Hematopoietic multipotent progenitor cell treated with erythropoietin and hydrocortisone succinate and interleukin-3 and kit ligand, for 6 days (in vitro differentiated cells): ENCODE measurements around the gene COMMD1.
"Not testable (repeated sequence)": the region's sequence is repeated elsewhere in the genome, so short reads cannot be mapped to it uniquely, and the experiment has no call there.

Experiments
- DNase-seq: peaks from one replicate; pipeline ENCODE4 v3.0.0-alpha.2; 2015

Gene COMMD1

GRCh38 chr2:61905372-61906185 lies at the start of gene COMMD1:
Gene COMMD1, plus strand, starts transcription at chr2:61905674. Its CDS starts 5 bp downstream, at chr2:61905679.
- peak; percentile 90 for DNase-seq

DNA sequence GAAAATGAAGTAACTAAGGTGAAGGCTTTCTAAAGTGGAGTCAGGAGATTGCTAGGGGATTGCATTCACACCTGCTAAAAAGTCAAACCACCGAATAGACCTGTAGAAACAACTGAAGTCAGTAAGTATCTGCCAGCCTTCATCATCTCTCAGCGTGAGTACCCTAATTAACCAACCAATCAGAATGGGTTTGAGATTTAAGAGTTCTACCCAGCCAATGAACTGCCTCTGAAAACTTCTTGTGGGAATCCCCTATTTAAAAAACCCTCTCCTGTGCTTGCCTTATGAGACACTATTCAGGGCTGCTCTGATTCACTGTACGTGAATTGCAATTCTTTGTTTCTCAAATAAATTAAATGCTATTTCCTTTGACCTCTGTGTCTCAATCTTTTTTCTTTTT lies 48.2 kb upstream of the COMMD1 start:
- DNase-seq: no peak

DNA sequence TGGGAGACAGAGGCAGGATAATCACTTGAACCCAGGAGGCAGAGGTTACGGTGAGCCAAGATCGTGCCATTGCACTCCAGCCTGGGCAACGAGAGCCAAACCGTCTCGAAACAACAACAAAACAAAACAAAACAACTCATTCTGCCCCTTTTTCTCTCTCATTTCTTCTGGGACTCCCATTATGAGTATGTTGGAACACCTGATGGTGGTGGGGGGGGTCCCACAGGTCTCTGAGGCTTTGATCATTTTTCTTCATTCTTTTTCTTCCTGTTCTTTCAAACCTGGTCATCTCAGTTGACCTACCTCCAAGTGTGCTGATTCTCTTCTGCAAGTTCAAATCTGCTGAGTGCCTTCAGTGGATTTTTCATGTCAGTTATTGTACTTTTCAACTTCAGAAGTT lies 43.4 kb upstream of the COMMD1 start:
- DNase-seq: no peak

DNA sequence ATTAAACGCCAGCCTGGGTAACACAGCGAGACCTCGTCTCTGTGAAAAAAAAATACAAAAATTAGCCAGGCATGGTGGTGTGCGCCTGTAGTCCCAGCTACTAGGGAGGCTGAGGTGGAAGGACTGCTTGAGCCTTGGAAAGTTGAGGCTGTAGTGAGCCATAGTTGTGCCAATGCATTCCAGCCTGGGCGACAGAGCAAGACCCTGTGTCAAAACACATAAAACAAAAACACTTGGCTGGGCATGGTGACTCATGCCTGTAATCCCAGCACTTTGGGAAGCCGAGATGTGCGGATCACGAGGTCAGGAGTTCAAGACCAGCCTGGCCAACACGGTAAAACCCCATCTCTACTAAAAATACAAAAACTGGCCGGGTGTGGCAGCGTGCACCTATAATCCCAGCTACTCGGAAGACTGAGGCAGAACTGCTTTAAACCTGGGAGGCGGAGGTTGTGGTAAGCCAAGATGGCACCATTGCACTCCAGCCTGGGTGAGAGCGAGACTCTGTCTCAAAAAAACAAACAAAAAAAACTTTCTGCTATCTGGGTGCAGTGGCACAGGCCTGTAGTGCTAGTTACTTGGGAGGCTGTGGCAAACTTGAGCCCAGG lies 38.9 kb upstream of the COMMD1 start:
- DNase-seq: not testable (repeated sequence)

- no peak for DNase-seq
Measured at GRCh38 chr2:61876400-61876799, 29.1 kb upstream of the COMMD1 start.

DNA sequence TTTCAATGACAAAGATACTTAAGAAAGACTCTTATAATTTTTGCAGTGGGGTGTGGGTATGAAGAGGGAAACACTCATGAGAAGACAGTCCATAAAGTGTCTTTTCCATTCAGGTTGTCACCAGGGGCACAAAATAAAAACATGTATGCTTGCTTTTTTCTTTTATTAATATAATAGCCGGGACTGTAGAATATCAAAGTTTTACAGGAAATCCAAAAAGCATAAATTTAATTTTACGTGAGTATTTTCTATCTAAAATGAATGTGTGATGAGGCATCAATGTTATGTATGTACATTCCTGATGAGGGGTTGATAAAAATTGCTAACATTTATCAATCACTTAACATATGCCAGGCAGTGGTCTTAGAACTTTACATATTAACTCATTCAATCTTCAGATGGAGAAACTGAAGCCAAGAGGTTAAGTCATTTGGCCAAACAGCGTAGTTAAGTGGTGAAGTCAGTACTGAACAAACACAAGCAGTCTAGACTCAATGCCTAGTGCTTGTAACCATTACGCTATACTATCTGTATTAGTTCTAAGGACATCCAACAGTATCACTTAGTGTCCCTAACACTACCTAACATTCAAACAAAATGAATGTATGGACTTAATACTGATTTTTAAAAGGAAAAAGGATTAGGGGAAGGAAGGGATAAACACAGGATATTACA lies 27.8 kb upstream of the COMMD1 start:
- no peak for DNase-seq

DNA sequence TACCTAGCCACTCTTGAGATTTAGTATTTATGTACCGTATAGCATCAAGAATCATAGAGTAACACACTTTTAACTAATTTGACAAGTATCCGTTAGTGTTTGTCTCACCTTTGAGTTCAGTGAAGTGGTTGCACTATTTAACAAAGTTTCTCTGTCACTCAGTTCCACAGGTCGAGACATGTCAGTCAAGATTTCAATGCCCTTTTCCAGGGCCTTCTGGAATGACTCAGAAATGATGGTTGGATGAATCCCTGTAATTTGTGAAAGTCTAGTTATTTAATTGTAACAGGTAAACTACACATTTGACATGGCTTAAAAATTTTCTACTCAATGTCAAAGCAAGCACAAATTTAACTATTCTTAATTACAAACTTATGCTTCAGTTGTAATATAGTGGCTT lies 26.7 kb upstream of the COMMD1 start:
- DNase-seq: no peak

GRCh38 chr2:61879351-61879750 lies 26.1 kb upstream of the COMMD1 start:
- not testable (repeated sequence) for DNase-seq

- no peak for DNase-seq
Measured at GRCh38 chr2:61882850-61883249, 22.6 kb upstream of the COMMD1 start.

GRCh38 chr2:61885896-61886603 lies 19.4 kb upstream of the COMMD1 start:
- no peak for DNase-seq

DNA sequence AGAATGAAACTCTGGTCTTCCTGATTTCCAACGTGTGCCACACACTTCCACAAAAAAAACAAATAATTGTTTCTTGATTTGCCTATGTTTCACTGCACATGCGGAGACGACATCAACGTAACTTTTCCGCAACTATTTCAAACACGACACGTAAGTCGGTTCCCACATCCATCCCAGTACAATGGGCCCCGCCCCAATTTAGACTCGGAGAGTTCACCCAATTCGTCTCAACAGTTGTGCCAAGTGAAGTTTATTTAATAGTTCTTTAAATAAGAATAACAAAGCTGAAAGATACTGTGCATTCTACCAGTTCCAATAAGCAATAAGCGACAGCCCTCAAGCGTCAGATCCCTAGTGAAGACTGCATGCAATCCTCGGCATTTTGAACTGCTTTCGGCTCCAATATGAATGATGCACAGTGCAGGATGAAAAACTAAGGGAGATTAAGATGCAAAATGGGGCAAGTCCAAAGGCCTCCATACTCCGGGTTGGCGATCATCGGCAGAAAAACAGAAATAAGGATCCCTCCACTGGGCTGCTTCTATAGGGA lies 17.7 kb upstream of the COMMD1 start:
- peak; percentile 68 for DNase-seq

DNA sequence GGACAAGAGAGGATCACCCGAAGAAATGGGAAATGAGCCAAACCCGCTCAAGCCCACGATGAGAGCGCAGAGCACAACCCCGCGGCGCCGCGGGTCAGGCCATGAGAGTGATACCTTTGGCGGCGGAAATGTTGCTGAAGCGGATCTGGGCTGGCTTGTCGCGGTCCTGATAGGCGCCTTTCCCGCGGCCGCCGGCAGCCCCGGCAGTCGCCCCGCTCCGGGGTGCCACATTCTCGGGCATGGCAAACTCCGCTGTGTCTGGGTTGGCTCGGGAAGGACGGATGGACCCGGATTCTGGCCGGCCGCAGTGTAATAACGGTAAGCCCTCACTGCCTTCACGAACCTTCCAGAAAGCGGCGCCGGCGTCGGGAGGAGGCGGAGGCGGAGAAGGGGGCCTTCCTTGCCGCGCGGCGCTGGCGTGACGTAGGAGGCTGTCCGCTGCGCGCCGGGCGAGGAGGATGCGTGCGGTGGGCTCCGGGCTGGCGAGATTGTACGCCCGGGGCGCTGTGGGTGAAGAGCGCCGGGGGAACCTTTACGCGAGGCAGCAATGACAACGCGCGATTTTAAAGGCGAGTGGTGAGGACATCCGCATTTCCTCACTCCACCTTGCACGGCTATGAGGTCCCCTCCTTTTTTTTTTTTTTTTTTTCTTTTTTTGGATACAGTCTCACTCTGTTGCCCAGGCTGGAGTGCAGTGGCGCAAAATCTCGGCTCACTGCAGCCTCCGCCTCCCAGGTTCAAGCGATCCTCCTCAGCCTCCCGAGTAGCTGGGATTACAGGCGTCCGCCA lies 17.0 kb upstream of the COMMD1 start, which contains the start of gene CCT4:
TSS of gene CCT4 (minus strand) at position 390 of the 789 bp plus-strand sequence. CDS start at position 241, 149 bp downstream.
- DNase-seq: peak; percentile 91

DNA sequence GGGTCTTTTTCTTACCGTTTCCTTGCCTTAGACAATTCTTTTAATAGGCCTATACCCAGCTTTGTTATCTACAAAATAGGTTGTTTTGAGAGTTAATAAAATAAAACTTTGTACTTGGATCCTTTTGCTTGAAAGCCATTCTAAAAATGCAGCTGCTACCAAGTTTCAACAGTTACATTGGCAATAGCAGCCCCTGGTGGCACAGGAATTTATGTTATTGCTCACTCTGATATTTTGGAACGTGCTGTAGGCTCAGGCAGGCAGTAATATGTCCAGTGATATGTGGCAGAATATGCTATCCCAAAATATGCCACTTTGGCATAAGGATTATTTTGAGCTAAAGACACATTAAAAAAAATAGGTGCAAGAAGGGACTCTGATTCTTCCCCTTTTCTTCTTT lies 6.7 kb upstream of the COMMD1 start:
- peak; percentile 68 for DNase-seq

- DNase-seq: no peak
Measured at GRCh38 chr2:61900281-61900680, 5.2 kb upstream of the COMMD1 start.

- peak; percentile 28 for DNase-seq
Measured at GRCh38 chr2:61906186-61906470, 654 bp downstream of the COMMD1 start.

GRCh38 chr2:61909116-61909515 lies 3.6 kb downstream of the COMMD1 start:
- DNase-seq: no peak

DNA sequence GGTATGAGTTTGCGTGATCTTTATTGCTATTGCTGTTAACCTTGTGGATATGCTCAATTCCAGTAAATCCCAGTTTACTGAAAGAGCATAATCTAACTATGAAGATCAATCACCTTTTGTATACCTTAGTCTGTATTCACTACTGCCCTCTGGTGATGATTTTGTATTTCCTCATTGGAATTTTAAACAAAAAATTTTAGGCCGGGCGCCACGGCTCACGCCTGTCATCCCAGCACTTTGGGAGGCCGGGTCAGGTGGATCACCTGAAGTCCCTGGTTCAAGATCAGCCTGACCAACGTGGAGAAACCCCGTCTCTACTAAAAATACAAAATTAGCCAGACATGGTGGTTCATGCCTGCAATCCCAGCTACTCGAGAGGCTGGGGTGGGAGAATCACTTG lies 5.1 kb downstream of the COMMD1 start:
- peak; percentile 49 for DNase-seq

GRCh38 chr2:61911510-61911909 lies 6.0 kb downstream of the COMMD1 start:
- DNase-seq: peak; percentile 54

DNA sequence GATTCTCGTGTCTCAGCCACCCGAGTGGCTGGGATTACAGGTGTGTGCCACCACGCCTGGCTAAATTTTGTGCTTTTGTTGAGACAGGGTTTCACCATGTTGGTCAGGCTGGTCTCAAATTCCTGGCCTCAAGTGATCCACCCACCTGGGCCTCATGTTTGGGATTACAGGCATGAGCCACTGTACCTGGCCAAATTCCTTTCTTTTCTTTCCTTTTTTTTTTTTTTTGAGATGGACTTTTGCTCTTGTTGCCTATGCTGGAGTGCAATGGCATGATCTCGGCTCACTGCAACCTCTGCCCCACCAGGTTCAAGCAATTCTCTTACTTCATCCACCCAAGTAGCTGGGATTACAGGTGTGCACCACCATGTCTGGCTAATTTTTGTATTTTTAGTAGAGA lies 9.3 kb downstream of the COMMD1 start:
- not testable (repeated sequence) for DNase-seq

DNA sequence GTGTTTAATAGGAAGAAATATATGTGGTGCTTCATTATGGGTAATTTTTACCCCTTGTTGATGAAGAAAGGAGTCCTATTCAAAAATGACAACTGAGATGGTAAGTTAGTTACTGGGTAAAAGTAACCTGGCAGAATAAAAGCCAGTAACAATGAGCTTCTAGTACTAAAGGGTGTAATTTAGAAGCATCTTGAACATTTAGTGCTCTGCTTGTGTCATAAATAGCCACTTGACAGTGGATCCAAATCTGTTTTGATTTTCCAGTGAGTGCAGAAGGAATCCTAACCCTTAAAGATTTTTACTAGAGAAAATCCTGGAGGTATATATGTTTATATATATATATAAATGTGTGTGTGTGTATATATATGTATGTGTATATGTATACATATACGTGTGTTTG lies 15.1 kb downstream of the COMMD1 start:
- no peak for DNase-seq

DNA sequence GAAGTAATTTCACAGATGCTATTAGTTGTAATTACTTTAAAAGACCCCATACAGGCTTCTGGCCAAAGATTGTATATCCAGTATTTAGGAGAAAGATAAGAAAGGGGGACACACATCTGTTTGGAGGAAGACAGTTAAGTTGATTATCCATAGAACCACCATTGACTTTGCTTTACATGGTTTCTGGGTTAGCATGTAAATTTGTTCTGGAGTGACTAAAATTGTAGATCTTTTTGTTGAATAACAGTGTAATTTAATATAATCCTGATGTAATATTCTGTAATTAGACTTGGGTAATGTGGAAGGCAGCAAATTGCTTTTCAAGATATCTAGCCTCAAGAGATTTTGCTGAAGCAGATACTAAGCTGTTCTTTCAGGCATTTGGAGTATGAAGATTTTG lies 17.2 kb downstream of the COMMD1 start:
- no peak for DNase-seq
